GM12878 (cell line): Measurements from ENCODE around the gene BCR. TPM values are rescaled to one million over a fixed set of nuclear protein-coding genes. Genes with fewer than 3 reads are reported as not detected.
A peak's percentile ranks its signal among the peaks of the same experiment; 100 is the strongest.

Source experiments
- FOXM1 ChIP-seq: IDR thresholded peaks from 2 replicates; pipeline ENCODE4 v1.6.1; 2012; ENCODE audit warnings: low read depth, mild to moderate bottlenecking, inconsistent platforms, low read length, moderate library complexity
- IKZF1 ChIP-seq: fragments of 450-650 bp; conservative IDR thresholded peaks from 2 replicates; pipeline ENCODE4 v1.6.1; 2017; ENCODE audit warnings: antibody characterized with exemption, mild to moderate bottlenecking
- JUNB ChIP-seq: IDR thresholded peaks from 2 replicates; pipeline ENCODE4 v1.6.1; 2016; ENCODE audit warnings: antibody characterized with exemption, mild to moderate bottlenecking
- KDM1A ChIP-seq: fragments of 200-600 bp; sonication (generic); IDR thresholded peaks from 2 replicates; pipeline ENCODE4 v1.6.1; 2016; ENCODE audit warnings: borderline replicate concordance
- MEF2B ChIP-seq: fragments of 450-650 bp; IDR thresholded peaks from 2 replicates; pipeline ENCODE4 v1.6.1; 2018; ENCODE audit warnings: mild to moderate bottlenecking, moderate library complexity; ENCODE audit not compliant: partially characterized antibody, poor library complexity, severe bottlenecking
- NFYB ChIP-seq: IDR thresholded peaks from 2 replicates; pipeline ENCODE4 v1.6.1; 2011; ENCODE audit warnings: low read depth, mild to moderate bottlenecking, low read length, improper control_type of control experiment, moderate library complexity; ENCODE audit not compliant: insufficient read depth
- NR2C1 ChIP-seq: fragments of 450-650 bp; IDR thresholded peaks from 2 replicates; pipeline ENCODE4 v1.6.1; 2017; ENCODE audit warnings: antibody characterized with exemption, mild to moderate bottlenecking, moderate library complexity
- SMARCA5 ChIP-seq: fragments of 450-650 bp; IDR thresholded peaks from 2 replicates; pipeline ENCODE4 v1.6.1; 2017; ENCODE audit warnings: mild to moderate bottlenecking
- SMC3 ChIP-seq: IDR thresholded peaks from 2 replicates; pipeline ENCODE4 v1.6.1; 2011; ENCODE audit warnings: low read length, improper control_type of control experiment, borderline replicate concordance
- ZNF384 ChIP-seq: IDR thresholded peaks from 2 replicates; pipeline ENCODE4 v1.6.1; 2012; ENCODE audit warnings: low read depth, mild to moderate bottlenecking, low read length, improper control_type of control experiment, borderline replicate concordance
- ZNF622 ChIP-seq: fragments of 450-650 bp; IDR thresholded peaks from 2 replicates; pipeline ENCODE4 v1.6.1; 2017; ENCODE audit warnings: mild to moderate bottlenecking, inconsistent platforms
- ZSCAN29 ChIP-seq: fragments of 450-650 bp; IDR thresholded peaks from 2 replicates; pipeline ENCODE4 v1.6.1; 2017; ENCODE audit warnings: mild to moderate bottlenecking, moderate library complexity
- ZZZ3 ChIP-seq: IDR thresholded peaks from 2 replicates; pipeline ENCODE4 v1.6.1; 2011; ENCODE audit warnings: low read depth; ENCODE audit not compliant: control insufficient read depth, insufficient read length
- polyA plus RNA-seq, 11 experiments: library from polyadenylated mRNA; depleted of rRNA in 4 of 11; unstranded in 6 of 11; stranded (reverse) in 5 of 11; fragments of >200 nt; fragmentation: Nextera tagmentation in 4 of 11; fragmentation: Illumina TruSeq in 1 of 11; extraction: Ambion mirVana in 4 of 11; extraction: Trizol in 1 of 11; gene quantifications; 1 replicate in 1 of 11; 2 replicates in 10 of 11; pipeline versions ENCODE4 v1.2.1 to v1.2.3, GENCODE V29; 2011 to 2016; ENCODE audit warnings: inconsistent platforms in 2 of 11, missing spikeins in 2 of 11, low read depth in 1 of 11
- total RNA-seq, 4 experiments: library from RNA; depleted of rRNA in 3 of 4; stranded (reverse); fragments of >200 nt in 3 of 4; fragmentation: Illumina TruSeq in 1 of 4; extraction: Trizol in 1 of 4; gene quantifications; 2 replicates each; pipeline versions ENCODE4 v1.2.1 to v1.2.3, GENCODE V29; 2013 to 2021
- TF ChIP-seq, protein P1 (sequence below): fragments of 450-650 bp; formaldehyde crosslinking; IDR thresholded peaks from 2 replicates; pipeline ENCODE4 v1.4.0; 2020; ENCODE audit warnings: mild to moderate bottlenecking, moderate library complexity
- TF ChIP-seq, protein P2 (sequence below), 3 experiments: IDR thresholded peaks in 2 of 3; conservative IDR thresholded peaks in 1 of 3; 2 replicates each; pipeline ENCODE4 v1.5.1; 2011; ENCODE audit warnings: low read depth in 3 of 3, low read length in 3 of 3, mild to moderate bottlenecking in 3 of 3, control low read depth in 2 of 3, moderate library complexity in 2 of 3, inconsistent platforms in 1 of 3, mixed read lengths in 1 of 3; ENCODE audit not compliant: control insufficient read depth in 2 of 3, insufficient read depth in 1 of 3; ENCODE audit errors: extremely low read depth in 1 of 3
- TF ChIP-seq, protein P3 (sequence below): fragments of 450-650 bp; IDR thresholded peaks from 2 replicates; pipeline ENCODE4 v1.6.1; 2017; ENCODE audit warnings: low read depth, mild to moderate bottlenecking, moderate library complexity

BCR gene
- total and polyA plus RNA-seq, 10 of the 15 experiments (the other 5 are each of a cell fraction or from before 2014, with no cell fraction given): 1.7 to 64.7 (median 18.4) TPM

DNA sequence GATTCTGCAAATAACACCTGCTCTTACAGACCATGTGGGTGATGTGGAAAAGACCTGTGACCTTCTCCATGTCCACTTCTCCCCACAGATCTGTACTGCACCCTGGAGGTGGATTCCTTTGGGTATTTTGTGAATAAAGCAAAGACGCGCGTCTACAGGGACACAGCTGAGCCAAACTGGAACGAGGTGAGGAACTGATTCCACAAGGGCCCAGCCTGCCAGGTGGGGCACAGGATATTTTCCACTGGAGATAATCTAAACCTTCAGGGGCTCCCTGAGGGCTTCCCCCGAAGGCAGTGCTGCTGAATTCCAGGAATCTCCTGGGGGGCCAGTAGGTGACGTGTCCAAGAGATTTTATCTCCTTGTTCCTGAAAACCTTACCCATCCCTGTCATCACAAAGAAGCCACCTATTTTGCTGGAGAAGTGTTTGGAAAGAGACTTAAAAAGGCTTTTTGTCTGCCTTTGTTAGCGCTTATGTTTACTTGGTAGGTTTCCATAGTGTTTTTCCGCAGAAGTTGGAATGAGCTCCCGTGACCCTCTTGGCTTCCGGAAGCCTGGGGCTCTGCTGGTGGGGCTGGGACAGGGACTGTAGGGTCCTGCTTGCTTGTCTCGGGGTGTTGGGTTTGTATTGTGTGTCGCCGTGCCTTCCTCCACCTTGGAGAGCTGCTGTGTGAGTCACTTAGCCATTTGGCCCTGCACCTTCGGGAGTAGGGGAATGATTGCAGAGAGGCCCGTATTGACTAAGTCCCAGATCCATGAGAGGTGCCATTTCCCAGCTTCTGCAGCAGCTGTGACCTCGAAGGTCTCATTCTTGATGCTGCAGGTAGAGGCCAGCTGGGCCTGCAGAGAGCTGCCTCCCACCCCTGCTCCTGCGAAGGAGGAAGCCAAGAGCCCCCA is 112.4 kb downstream of the BCR start (continued):
- TF ChIP-seq SMC3 (no peak), JUNB (no peak), IKZF1 (peak; percentile 43), NFYB (no peak), KDM1A (no peak), ZNF384 (no peak), FOXM1 (no peak), ZZZ3 (no peak), MEF2B (peak; percentile 46), SMARCA5 (0 out of 2 replicates have a peak, but pooled peaks have one; percentile 13), ZSCAN29 (peak; percentile 94), ZNF622 (no peak), NR2C1 (no peak)
- TF ChIP-seq, protein P1, sequence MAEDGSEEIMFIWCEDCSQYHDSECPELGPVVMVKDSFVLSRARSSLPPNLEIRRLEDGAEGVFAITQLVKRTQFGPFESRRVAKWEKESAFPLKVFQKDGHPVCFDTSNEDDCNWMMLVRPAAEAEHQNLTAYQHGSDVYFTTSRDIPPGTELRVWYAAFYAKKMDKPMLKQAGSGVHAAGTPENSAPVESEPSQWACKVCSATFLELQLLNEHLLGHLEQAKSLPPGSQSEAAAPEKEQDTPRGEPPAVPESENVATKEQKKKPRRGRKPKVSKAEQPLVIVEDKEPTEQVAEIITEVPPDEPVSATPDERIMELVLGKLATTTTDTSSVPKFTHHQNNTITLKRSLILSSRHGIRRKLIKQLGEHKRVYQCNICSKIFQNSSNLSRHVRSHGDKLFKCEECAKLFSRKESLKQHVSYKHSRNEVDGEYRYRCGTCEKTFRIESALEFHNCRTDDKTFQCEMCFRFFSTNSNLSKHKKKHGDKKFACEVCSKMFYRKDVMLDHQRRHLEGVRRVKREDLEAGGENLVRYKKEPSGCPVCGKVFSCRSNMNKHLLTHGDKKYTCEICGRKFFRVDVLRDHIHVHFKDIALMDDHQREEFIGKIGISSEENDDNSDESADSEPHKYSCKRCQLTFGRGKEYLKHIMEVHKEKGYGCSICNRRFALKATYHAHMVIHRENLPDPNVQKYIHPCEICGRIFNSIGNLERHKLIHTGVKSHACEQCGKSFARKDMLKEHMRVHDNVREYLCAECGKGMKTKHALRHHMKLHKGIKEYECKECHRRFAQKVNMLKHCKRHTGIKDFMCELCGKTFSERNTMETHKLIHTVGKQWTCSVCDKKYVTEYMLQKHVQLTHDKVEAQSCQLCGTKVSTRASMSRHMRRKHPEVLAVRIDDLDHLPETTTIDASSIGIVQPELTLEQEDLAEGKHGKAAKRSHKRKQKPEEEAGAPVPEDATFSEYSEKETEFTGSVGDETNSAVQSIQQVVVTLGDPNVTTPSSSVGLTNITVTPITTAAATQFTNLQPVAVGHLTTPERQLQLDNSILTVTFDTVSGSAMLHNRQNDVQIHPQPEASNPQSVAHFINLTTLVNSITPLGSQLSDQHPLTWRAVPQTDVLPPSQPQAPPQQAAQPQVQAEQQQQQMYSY (CRISPR knock-in tag): no peak
- TF ChIP-seq, protein P2, sequence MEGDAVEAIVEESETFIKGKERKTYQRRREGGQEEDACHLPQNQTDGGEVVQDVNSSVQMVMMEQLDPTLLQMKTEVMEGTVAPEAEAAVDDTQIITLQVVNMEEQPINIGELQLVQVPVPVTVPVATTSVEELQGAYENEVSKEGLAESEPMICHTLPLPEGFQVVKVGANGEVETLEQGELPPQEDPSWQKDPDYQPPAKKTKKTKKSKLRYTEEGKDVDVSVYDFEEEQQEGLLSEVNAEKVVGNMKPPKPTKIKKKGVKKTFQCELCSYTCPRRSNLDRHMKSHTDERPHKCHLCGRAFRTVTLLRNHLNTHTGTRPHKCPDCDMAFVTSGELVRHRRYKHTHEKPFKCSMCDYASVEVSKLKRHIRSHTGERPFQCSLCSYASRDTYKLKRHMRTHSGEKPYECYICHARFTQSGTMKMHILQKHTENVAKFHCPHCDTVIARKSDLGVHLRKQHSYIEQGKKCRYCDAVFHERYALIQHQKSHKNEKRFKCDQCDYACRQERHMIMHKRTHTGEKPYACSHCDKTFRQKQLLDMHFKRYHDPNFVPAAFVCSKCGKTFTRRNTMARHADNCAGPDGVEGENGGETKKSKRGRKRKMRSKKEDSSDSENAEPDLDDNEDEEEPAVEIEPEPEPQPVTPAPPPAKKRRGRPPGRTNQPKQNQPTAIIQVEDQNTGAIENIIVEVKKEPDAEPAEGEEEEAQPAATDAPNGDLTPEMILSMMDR (IDR thresholded peaks at IDR 0.05 in 2 of 3, conservative IDR thresholded peaks at IDR 0.05 in 1 of 3; ENCODE audit: control insufficient read depth in 2 of 3, extremely low read depth in 1 of 3, insufficient read depth in 1 of 3, low read depth in 3 of 3, low read length in 3 of 3): peak in 1 of 3 experiments; percentile 10; a peak in 1 of 6 replicates
- TF ChIP-seq, protein P3, sequence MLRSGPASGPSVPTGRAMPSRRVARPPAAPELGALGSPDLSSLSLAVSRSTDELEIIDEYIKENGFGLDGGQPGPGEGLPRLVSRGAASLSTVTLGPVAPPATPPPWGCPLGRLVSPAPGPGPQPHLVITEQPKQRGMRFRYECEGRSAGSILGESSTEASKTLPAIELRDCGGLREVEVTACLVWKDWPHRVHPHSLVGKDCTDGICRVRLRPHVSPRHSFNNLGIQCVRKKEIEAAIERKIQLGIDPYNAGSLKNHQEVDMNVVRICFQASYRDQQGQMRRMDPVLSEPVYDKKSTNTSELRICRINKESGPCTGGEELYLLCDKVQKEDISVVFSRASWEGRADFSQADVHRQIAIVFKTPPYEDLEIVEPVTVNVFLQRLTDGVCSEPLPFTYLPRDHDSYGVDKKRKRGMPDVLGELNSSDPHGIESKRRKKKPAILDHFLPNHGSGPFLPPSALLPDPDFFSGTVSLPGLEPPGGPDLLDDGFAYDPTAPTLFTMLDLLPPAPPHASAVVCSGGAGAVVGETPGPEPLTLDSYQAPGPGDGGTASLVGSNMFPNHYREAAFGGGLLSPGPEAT: 0 out of 2 replicates have a peak, but pooled peaks have one; percentile 11
- TF ChIP-seq, all 136 proteins: peak for 9
